HEK293T (cell line): ENCODE results near the gene PCSK5.

Source experiments
- ARNT ChIP-seq: fragments of 450-650 bp; IDR thresholded peaks from 2 replicates; pipeline ENCODE4 v1.6.1; 2017; ENCODE audit warnings: mild to moderate bottlenecking
- CTBP1 ChIP-seq: fragments of 450-650 bp; IDR thresholded peaks from 2 replicates; pipeline ENCODE4 v1.6.1; 2016; ENCODE audit warnings: borderline replicate concordance
- LEF1 ChIP-seq: fragments of 450-650 bp; IDR thresholded peaks from 2 replicates; pipeline ENCODE4 v1.6.1; 2017; ENCODE audit warnings: mild to moderate bottlenecking, borderline replicate concordance
- TARDBP ChIP-seq: fragments of 450-650 bp; IDR thresholded peaks from 2 replicates; pipeline ENCODE4 v1.6.1; 2016

GRCh38 chr9:76107482-76107881, 217.0 kb downstream of the PCSK5 start:
- no peak for TF ChIP-seq TARDBP
- TF ChIP-seq CTBP1, result no peak
- no peak for TF ChIP-seq LEF1
- no peak for TF ChIP-seq ARNT
